ENCODE measurements around the gene AQP7.
"Not testable (repeated sequence)": the region's sequence is repeated elsewhere in the genome, so short reads cannot be mapped to it uniquely, and the experiment has no call there.

The AQP7 gene

GRCh38 chr9:33431420-33431819 lies 29.1 kb upstream of the AQP7 start:
- DNase-seq, result no peak

- DNase-seq, result no peak
These were observed 28.6 kb upstream of the AQP7 start for GRCh38 chr9:33430942-33431341.

- DNase-seq, result no peak
These were observed 27.1 kb upstream of the AQP7 start for GRCh38 chr9:33429256-33429985.

- peak; percentile 51 for DNase-seq
These were observed 24.5 kb upstream of the AQP7 start for GRCh38 chr9:33426843-33427293.

GRCh38 chr9:33425128-33425533 lies 22.8 kb upstream of the AQP7 start:
- DNase-seq, result no peak

- not testable (repeated sequence) for DNase-seq
These were observed 22.1 kb upstream of the AQP7 start for GRCh38 chr9:33424492-33424891.

- not testable (repeated sequence) for DNase-seq
These were observed 21.7 kb upstream of the AQP7 start for GRCh38 chr9:33424043-33424442.

- no peak for DNase-seq
These were observed 17.4 kb upstream of the AQP7 start for GRCh38 chr9:33419708-33420303.

- no peak for DNase-seq
These were observed 15.7 kb upstream of the AQP7 start for GRCh38 chr9:33418090-33418489.

- DNase-seq, result no peak
These were observed 14.6 kb upstream of the AQP7 start for GRCh38 chr9:33416996-33417395.

- peak; percentile 98 for DNase-seq
These were observed 13.2 kb upstream of the AQP7 start for GRCh38 chr9:33415501-33416038.

- DNase-seq, result no peak
These were observed 12.6 kb upstream of the AQP7 start for GRCh38 chr9:33414889-33415500.

- DNase-seq, result no peak
These were observed 11.9 kb upstream of the AQP7 start for GRCh38 chr9:33414268-33414667.

- no peak for DNase-seq
These were observed 5.7 kb upstream of the AQP7 start for GRCh38 chr9:33408087-33408486.

- DNase-seq, result no peak
These were observed 4.7 kb upstream of the AQP7 start for GRCh38 chr9:33407061-33407460.

- DNase-seq, result no peak
These were observed 2.5 kb upstream of the AQP7 start for GRCh38 chr9:33404788-33405362.

- no peak for DNase-seq
These were observed 1.8 kb upstream of the AQP7 start for GRCh38 chr9:33403941-33404787.

- DNase-seq, result not testable (repeated sequence)
These were observed 559 bp downstream of the AQP7 start for GRCh38 chr9:33401809-33402208.

- DNase-seq, result not testable (repeated sequence)
These were observed 3.3 kb downstream of the AQP7 start for GRCh38 chr9:33399047-33399446.

GRCh38 chr9:33397801-33398200 lies 4.6 kb downstream of the AQP7 start:
- not testable (repeated sequence) for DNase-seq

GRCh38 chr9:33395159-33395879 lies 7.0 kb downstream of the AQP7 start:
- not testable (repeated sequence) for DNase-seq

- DNase-seq, result not testable (repeated sequence)
These were observed 8.4 kb downstream of the AQP7 start for GRCh38 chr9:33393986-33394385.

All from stimulated activated CD8-positive, alpha-beta memory T cell treated with anti-CD3 and anti-CD28 coated beads, Interleukin-4, amount 100 ng/mL, for 48 hours (primary cell).